GM12872 (cell line): Measurements from ENCODE around the gene FSD1.
A peak's percentile ranks its signal among the peaks of the same experiment; 100 is the strongest.

Experiments used
- CTCF ChIP-seq: IDR thresholded peaks from 3 replicates; pipeline ENCODE4 v1.5.1; 2011; ENCODE audit warnings: low read depth, mild to moderate bottlenecking, low read length, moderate library complexity; ENCODE audit not compliant: insufficient read depth

Gene FSD1

GRCh38 chr19:4346020-4346383, 41.6 kb downstream of the FSD1 start:
- no peak for TF ChIP-seq CTCF

- TF ChIP-seq CTCF: no peak
These were observed 43.1 kb downstream of the FSD1 start for GRCh38 chr19:4347521-4347920.

GRCh38 chr19:4350111-4350510, 45.7 kb downstream of the FSD1 start:
- TF ChIP-seq CTCF: no peak

GRCh38 chr19:4350726-4351125, 46.3 kb downstream of the FSD1 start:
- TF ChIP-seq CTCF: no peak

- TF ChIP-seq CTCF: peak; percentile 88
These were observed 48.3 kb downstream of the FSD1 start for GRCh38 chr19:4352701-4353121.

GRCh38 chr19:4354282-4354681, 49.9 kb downstream of the FSD1 start:
- no peak for TF ChIP-seq CTCF

GRCh38 chr19:4354897-4355296, 50.5 kb downstream of the FSD1 start:
- no peak for TF ChIP-seq CTCF
